ENCODE measurements around the gene CFAP46.

DNA sequence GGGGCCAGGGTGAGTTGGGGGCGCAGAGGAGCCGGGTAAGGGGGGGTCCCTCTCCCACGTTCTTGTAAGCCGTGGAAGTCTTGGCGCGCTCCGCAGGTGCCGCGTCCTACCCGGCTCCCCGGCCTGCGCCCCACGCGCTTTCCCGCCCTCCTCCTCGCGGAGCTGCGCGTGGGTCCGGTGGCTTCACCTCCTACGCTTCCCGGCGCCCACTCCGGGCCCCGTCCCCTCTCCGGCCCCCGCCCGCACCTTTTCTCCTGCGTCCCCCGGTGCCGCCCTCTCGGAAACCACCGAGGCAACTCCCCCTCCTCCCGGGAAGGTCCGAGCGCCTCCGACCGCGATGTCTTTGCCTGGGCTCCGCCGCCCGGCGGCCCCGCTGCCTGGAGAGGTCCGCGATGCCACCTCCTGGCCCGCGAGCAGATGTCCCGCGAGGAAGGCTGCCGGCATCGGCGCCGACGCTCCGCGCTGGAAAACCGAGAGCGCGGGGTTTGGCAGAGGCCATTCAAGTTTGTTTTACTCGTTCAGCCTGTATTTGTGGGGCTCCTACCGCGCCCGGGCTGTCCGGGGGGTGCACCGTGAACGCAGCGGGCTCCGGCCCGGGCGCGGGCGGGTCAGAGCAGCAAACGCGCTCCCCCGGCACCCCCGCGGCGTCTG is 154.1 kb downstream of the CFAP46 start:
- no peak for TF ChIP-seq NFRKB (IDR thresholded peaks at IDR 0.05)
- no peak for TF ChIP-seq BHLHE40 (IDR thresholded peaks at IDR 0.05; ENCODE audit: borderline replicate concordance)
- no peak for TF ChIP-seq SUZ12 (IDR thresholded peaks at IDR 0.05)
- no peak for TF ChIP-seq FOXM1 (IDR thresholded peaks at IDR 0.05; ENCODE audit: borderline replicate concordance)
- no peak for TF ChIP-seq ZNF384 (IDR thresholded peaks at IDR 0.05)
- TF ChIP-seq FOXA1 (IDR thresholded peaks at IDR 0.05): no peak
- no peak for TF ChIP-seq ELF4 (IDR thresholded peaks at IDR 0.05)
- no peak for TF ChIP-seq SP1 (IDR thresholded peaks at IDR 0.05)
- TF ChIP-seq ARNT (IDR thresholded peaks at IDR 0.05): no peak
- TF ChIP-seq LEF1 (IDR thresholded peaks at IDR 0.05; ENCODE audit: borderline replicate concordance): no peak
- TF ChIP-seq L3MBTL2 (conservative IDR thresholded peaks at IDR 0.05): no peak
- TF ChIP-seq, protein P1, sequence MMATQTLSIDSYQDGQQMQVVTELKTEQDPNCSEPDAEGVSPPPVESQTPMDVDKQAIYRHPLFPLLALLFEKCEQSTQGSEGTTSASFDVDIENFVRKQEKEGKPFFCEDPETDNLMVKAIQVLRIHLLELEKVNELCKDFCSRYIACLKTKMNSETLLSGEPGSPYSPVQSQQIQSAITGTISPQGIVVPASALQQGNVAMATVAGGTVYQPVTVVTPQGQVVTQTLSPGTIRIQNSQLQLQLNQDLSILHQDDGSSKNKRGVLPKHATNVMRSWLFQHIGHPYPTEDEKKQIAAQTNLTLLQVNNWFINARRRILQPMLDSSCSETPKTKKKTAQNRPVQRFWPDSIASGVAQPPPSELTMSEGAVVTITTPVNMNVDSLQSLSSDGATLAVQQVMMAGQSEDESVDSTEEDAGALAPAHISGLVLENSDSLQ (IDR thresholded peaks at IDR 0.05): no peak
- no peak for TF ChIP-seq HDGF (IDR thresholded peaks at IDR 0.05; ENCODE audit: borderline replicate concordance)
